ENCODE measurements around the gene MLPH. TPM values are rescaled to one million over a fixed set of nuclear protein-coding genes. Genes with fewer than 3 reads are reported as not detected.
A peak's percentile ranks its signal among the peaks of the same experiment; 100 is the strongest.

MLPH gene
- total and polyA plus RNA-seq, 2 of the 13 experiments (the other 11 are each of a cell fraction or from before 2014, with no cell fraction given) = 0.12 TPM; not detected in 1

DNA sequence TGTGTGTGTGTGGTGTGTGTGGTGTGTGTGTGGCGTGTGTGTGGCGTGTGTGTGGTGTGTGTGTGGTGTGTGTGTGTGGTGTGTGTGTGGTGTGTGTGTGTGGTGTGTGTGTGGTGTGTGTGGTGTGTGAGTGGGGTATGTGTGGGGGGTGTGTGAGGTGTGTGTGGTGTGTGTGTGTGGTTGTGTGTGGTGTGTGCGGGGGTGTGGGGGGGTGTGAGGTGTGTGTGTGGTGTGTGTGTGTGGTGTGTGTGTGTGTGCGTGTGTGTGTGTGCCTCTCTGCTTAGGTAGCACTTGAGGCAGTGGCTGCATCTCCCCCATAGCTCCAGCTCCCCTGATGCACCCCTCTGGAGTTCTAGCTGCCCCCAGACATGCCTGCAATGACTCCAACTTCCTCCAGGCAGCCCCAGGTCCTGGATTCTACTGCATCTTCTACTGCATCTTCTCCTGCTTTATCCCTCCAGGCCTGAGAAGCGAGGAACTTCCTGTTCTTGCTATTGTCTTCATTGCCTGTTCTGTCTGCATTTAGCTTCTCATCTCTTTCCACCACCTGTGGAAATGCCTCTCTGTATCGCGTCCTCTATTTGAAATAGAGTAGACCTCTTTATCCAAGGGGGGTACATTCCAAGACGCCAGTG, 22.2 kb upstream of the MLPH start:
- DNase-seq (ENCODE audit: low spot score) (no peak), FAIRE-seq (no peak), ATAC-seq (no peak)
- Histone ChIP-seq H3K4me1 (ENCODE audit: insufficient read depth, low read length) (no peaks in the 10 kb centered on the region), H4K20me1 (ENCODE audit: insufficient read depth, low read length) (no peaks in the 10 kb centered on the region), H2AFZ (ENCODE audit: low read length) (no peak overlapping the region), H3K36me3 (replicated peaks in 1 of 2; ENCODE audit: control insufficient read depth in 1 of 2, insufficient read depth in 2 of 2, low read length in 2 of 2) (no peaks in the 10 kb centered on the region), H3K27me3 (ENCODE audit: control insufficient read depth in 1 of 2, insufficient read depth in 2 of 2, low read length in 2 of 2) (peaks cover 0 to 4% of the 10 kb centered on the region in 2 experiments; a peak in 1 of 5 replicates), H3K4me2 (ENCODE audit: low read depth, low read length) (no peak overlapping the region), H3K79me2 (ENCODE audit: insufficient read depth, low read length) (no peaks in the 10 kb centered on the region), H3K9me3 (ENCODE audit: low read length) (no peaks in the 10 kb centered on the region), H3K4me3 (replicated peaks in 1 of 3; ENCODE audit: insufficient read depth in 1 of 3, low read depth in 2 of 3, low read length in 3 of 3) (no peak overlapping the region), H3K9ac (ENCODE audit: insufficient read depth, low read depth, low read length) (no peak overlapping the region), H3K27ac (ENCODE audit: extremely low read length, insufficient read depth, low read length) (no peak overlapping the region)
- ChIA-PET POLR2A (no interaction called here), CTCF (ENCODE audit: low intra/inter-chr PET ratio, low total read pairs) (no interaction called here)
- WGBS (ENCODE audit: low lambda C conversion rate) = 41% methylated on average over 7 of the region's 8 CpGs
- no TSS peak for BruUV-seq (replicated peaks)
- in situ Hi-C loops (cut with HindIII; ENCODE audit: extremely low pct_ligation_motif_present, low pct_unique_long_range_greater_than_20kb) (no loop called here), intact Hi-C loops (cut with micrococcal nuclease; ENCODE audit: unreplicated experiment) (no loop called here)
- TF ChIP-seq HDAC1 (CRISPR knock-in tag; IDR thresholded peaks at IDR 0.05) = no peak
- peak; percentile 72 for TF ChIP-seq ZNF646 (CRISPR knock-in tag; IDR thresholded peaks at IDR 0.05)
- peak; percentile 69 for TF ChIP-seq HNRNPL (IDR thresholded peaks at IDR 0.05; ENCODE audit: low read depth, low read length)
